NOMO-1 treated with dmso at 0.1 percent for 144 hours (cell line): ENCODE results near the gene AMPD2.
"Not testable (repeated sequence)": the region's sequence is repeated elsewhere in the genome, so short reads cannot be mapped to it uniquely, and the experiment has no call there.

Experiments
- DNase-seq: peaks from one replicate; lab custom pipeline; 2025; ENCODE audit not compliant: unreplicated experiment; lab: John Stamatoyannopoulos, UW

The AMPD2 gene

DNA sequence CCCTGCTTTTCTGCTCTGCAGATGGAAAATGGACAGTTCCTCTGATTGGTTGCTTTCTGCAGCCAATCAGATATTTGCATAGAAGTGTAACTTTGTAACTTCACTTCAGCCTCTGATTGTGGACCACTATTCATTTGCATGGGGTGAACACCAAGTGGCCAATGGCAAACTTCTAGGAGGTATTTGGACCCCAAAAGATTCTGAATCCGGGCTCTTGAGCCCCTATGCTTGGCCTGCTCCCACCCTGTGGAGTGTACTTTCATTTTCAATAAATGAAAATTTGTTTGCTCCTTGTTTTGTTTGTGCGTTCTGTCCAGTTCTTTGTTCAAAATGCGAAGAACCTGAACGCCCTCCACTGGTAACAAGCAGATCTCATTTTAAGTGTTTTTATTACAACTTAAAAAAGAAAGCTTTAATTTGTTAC lies 29.9 kb downstream of the AMPD2 start:
- no peak for DNase-seq

DNA sequence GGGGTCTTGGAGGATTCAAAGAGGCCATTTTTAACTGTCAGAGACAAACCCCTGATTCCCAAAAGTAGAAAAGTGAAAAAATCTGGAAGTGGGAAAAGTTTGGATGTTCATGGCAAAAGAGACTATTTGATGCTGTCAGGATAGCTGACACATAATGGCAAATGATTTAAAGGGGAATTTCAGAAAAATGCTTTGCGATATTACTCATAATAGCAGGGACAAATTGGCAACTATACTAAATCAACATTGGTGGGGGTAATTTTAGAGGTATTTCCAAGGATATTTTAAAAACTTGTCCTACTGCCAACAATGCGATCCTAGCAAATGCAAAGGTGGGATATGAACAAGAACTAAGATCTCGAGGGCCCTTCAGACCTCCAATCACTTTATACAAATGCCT lies 31.0 kb downstream of the AMPD2 start:
- no peak for DNase-seq

DNA sequence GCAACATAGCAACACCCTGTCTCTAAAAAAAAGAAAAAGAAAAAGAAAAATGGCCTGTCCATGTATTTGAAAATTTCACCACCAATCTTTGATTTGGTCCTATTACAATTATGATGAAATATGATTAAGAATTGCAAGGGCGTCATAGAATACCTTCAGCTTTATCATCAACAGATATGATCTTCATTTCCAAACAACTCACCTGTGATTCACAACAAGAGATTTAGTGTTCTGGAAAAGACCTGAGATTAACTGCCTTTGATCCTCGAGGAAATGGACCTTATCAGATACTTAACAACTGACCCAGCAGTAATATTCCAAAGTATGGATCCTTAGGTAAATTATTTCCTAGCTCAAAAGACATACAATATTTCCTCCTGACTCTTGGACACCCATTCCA lies 32.8 kb downstream of the AMPD2 start:
- DNase-seq, result no peak

DNA sequence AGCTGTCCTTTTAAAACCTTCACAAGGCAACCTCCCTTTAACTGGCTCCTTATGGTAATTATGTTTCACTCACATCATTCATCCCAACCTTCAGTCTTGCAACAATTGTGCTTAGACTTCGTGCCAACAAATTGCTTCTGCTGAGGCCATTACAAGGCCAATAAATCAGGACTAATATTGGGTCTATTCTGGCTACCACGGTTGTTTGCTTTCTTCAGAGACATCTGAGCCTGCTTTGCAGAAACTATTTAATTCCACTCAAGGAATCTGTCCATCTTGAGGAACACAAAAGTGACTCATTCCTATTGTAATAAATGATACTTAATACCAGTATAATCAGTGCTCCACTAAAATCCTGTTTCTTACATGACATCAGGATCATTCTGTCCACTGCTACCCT lies 33.7 kb downstream of the AMPD2 start:
- no peak for DNase-seq

DNA sequence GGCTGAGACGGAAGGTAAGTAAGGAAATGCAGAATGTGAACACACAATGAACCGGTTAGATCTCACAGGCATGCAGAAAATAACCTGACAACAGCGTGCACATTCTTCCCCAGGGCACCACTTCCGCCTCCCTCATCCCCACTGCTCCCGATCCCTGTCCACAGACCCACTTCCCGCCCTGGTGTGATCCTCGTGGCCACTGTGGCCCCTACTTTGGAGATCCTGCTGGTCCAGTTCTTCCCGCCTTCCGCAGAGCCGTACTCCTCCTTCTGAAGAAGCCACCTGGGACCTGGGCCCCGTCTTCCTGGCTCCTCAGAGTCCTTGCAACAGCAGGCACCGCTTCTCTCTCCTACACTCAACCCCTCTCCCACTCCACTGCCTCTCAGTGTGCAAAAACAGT lies 34.9 kb downstream of the AMPD2 start:
- DNase-seq, result no peak

DNA sequence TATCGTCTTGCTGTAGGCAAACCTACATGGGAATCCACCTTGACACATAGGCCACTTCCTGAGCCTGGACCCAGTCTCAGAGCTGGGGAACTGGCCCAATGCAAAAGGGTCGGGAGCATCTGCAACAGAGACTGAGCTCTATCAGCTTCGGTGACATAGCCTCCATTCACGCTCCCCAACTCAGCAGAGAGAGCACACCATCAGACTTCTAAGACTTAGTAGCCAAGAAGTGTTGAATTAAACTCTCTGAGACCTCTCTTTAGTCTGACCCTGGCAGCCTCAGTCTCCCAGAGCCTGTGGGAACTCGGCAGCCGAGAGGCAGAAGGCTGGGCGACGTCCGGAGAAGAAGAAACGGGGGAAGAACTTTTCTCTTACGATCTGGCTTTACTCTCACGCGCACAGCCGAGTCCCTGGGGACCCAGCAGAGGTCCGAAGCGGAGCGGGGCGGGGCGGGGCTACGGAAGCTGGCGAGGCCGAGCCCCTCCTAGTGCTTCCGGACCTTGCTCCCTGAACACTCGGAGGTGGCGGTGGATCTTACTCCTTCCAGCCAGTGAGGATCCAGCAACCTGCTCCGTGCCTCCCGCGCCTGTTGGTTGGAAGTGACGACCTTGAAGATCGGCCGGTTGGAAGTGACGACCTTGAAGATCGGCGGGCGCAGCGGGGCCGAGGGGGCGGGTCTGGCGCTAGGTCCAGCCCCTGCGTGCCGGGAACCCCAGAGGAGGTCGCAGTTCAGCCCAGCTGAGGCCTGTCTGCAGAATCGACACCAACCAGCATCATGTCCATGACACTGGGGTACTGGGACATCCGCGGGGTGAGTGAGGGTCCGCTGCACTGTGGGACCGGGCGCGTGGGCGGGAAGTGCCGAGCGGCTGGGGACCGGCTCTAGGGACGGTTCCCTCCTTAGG lies 36.2 kb downstream of the AMPD2 start, which contains the start of gene GSTM4:
Gene GSTM4, plus strand, starts transcription at position 485 of the 905 bp plus-strand sequence. Its CDS starts 291 bp downstream, at position 776.
- peak; percentile 68 for DNase-seq

DNA sequence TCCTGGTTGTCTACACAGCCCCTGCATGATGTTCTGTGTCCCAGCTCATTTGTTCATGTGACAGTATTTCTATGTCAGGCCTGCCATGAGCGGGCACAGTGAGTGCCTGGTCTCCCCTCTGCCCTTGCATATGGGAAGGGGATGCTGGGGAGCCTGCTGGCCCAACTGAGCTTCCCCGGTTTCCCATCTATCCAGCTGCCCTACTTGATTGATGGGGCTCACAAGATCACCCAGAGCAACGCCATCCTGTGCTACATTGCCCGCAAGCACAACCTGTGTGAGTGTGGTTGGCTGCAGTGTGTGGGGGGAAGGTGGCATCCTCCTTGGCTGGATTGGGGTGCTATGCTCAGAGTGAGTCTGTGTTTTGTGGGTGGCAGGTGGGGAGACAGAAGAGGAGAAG lies 37.8 kb downstream of the AMPD2 start:
- no peak for DNase-seq

DNA sequence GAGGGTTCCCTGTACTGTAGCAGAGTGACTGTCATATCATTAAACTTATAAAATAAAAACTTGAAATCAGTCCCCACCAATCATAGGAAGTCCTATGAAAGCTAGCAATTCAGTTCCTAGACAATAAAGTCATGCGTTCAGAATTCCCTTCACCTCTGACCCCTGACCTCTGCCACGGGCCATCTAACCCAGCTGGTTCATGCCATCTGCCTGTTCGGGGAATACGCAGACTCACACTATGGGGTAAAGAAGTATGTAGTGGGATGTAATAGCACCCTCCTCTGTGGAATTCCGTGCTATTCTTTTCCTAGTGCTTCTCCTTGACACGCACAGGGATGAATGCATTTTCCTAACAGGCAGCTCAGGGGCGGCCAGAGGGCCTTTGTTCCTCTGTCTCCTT lies 38.3 kb downstream of the AMPD2 start:
- DNase-seq, result no peak

DNA sequence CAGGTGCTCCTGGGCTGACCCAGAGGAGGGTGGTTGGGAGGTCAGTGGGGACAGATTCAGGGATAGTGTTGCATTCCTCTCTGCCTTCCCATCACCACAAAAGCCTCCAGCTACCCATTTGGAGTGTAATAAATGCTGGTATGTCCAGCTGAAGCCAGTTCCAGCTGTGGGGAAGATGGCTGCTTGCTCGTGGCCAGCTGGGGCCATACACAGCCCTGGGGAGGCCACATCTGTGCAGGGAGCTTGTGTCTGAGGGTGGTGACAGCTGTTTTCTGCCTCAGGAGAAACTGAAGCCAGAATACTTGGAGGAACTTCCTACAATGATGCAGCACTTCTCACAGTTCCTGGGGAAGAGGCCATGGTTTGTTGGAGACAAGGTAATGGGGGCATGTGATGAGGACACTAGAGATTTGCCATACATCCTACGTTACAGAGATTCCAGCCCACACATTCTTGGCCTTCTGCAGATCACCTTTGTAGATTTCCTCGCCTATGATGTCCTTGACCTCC lies 39.0 kb downstream of the AMPD2 start:
- DNase-seq, result no peak

DNA sequence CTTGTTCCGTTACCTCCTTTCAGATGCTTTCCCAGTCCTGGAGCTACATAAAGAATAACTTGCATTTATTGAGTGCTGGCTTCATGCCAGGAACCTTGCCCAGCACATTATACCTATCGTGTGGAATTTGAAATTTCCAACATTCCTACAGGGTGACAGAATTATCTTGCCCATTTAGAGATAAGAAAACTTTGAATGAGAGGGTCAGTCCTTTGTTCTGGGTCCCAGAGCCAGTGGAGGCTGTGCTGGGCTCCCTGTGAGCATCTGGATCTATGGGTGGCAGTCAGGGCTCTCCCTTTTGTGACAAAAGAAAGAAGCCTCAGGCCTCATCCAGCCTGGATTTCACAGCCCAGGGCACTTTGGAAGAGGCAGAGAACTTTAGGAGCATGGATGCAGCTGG lies 39.5 kb downstream of the AMPD2 start:
- no peak for DNase-seq

DNA sequence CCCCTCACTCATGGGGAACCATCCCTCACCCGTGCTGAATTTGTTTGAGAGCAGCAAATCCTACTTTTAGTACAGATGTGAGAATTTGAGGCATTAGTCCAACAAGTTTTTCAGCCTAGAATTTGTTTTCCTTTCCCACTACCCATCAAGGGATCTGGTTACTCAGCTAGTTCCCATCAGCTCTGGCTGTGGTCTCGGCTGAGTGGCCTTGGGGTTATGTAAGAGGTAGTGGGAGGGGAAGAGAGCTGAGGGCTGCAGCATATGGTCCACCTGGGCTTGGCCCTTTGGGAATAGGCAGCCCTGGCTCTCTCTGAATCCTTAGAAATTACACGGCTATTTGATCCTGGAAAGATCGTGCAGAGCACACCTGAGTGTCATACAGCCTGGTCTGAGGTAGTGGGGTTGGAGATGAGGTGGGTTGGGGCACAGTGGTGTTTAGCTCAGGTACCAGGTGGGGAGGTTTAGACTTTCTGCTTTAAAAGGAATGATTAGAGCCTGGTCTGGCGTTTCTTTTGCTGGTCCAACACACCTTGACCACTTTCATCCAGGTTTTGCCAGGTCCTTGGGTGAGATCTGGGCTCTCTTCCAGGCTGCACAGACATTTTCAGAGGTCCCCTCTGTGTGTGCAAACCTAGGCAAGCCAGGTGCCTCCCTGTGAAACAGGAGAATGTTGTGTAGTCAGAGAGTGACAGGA lies 40.5 kb downstream of the AMPD2 start:
- DNase-seq, result no peak

DNA sequence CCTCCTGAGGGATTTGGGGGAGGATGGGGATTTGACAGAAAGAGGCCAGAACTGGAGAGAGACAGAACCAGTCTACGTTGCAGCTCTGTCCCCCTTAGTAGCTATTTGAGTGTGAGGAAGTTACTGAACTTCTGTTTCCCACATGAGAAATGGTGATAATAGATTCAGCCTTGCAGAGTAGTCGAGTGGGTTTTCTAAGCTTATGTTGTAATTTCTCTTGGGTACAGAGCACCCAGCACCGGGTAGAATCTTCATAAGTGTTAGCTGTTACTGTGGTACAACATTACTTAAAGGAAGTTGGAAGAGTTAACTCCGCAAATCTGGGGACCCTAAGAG lies 41.0 kb downstream of the AMPD2 start:
- DNase-seq, result peak; percentile 21

DNA sequence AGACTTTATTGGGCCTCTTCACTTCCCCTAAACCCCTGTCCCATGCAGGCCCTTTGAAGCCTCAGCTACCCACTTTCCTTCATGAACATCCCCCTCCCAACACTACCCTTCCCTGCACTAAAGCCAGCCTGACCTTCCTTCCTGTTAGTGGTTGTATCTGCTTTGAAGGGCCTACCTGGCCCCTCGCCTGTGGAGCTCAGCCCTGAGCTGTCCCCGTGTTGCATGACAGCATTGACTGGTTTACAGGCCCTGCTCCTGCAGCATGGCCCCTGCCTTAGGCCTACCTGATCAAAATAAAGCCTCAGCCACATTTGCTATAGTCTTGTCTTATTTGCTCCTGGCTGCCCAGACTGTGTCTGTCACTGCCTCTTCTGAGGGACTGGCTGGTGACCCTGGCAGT lies 41.8 kb downstream of the AMPD2 start:
- DNase-seq, result no peak

DNA sequence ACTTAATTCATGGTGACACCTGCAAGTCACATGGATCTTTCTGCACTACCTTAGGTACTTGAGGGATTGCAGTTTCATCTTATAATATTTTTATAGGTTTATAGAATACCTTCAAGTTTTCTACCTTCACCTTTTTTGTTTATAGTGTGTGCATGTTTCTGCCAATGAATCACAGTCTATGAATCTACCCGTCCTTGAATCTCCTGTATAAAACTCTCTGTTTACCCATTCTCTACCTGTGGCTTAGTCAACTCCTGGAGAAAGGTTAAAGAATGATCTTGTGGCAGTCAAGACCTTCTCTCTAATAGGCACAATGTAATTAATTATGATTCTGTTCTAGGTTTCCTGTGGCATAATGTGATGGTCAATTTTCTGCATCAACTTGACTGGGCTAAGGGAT lies 45.0 kb downstream of the AMPD2 start:
- DNase-seq, result no peak

DNA sequence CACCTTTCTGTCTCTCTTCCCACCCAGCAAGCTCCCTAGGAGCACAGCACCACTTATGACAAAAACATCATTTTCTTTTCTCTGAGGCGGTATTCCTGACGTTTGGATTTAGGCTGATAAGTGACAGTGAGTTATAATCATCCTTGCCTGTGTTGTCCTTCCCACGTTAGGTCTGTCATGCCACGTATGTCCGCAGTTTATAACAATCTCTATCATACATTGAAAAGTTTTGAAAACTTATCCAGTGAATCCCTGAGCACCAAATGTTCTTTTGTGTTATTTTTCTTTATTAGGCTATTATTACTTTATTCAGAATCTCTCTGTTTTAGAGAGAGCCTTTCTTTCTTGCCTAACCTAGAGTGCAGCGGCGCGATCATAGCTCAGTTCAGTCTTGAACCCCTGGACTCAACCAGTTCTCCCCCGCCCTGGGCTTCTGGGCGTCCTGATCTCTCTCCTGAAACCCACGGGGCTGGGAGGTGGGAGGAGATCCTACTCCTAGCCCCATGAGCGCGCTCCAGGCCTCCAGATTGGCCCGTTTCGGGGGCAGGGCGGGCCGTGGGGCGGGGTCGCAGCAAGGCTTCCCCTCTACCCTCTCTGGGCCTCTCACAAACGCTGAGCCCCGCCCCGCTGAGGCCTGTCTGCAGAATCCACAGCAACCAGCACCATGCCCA lies 48.0 kb downstream of the AMPD2 start, which contains the start of gene GSTM2:
Gene GSTM2, plus strand, starts transcription at position 606 of the 671 bp plus-strand sequence. Its CDS starts 59 bp downstream, at position 665.
- DNase-seq, result peak; percentile 59

DNA sequence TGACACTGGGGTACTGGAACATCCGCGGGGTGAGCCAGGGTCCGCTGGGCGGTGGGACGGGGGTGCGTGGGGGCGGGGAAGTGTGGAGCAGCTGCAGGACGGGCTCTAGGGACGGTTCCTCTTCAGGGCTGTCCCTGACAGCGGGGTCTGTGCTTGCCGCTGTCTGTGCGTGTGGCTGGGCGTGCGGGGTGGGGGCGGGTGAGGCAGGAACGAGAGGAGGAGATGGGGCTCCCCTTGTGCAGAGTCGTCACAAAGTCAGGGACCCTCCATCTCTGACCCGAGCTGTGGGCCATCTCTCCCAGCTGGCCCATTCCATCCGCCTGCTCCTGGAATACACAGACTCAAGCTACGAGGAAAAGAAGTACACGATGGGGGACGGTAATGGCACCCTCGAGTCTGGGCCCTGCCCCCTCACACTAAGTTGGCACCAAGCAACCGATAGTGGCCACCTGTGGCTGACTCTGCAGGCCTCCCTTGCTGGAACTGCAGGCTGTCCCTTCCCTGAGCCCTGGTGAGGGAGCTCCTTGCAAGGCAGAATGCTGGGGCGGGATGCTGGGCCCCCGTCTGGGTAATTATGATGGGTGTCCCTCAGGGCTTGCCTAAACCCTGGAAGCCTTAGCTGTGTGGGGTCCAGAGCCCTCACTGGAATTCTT lies 48.6 kb downstream of the AMPD2 start:
- no peak for DNase-seq

DNA sequence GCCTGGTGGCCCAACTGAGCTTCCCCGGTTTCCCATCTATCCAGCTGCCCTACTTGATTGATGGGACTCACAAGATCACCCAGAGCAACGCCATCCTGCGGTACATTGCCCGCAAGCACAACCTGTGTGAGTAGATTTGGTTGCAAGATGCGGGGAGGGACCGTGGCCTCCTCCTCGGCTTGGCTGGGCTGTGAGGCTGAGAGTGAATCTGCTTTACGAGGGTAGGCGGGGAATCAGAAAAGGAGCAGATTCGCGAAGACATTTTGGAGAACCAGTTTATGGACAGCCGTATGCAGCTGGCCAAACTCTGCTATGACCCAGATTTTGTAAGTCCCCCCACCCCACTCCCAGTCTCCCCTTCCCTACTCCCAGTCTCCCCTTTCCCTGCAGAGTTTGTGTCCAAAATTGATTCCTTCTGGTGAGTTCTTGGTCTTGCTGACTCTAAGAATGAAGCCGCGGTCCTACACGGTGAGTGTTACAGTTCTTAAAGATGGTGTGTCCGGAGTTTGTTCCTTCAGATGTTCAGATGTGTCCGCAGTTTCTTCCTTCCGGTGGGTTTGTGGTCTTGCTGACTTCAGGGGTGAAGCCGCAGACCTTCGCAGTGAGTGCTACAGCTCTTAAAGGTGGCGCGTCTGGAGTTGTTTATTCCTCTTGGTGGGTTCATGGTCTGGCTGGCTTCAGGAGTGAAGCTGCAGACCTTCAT lies 49.8 kb downstream of the AMPD2 start:
- DNase-seq, result no peak

DNA sequence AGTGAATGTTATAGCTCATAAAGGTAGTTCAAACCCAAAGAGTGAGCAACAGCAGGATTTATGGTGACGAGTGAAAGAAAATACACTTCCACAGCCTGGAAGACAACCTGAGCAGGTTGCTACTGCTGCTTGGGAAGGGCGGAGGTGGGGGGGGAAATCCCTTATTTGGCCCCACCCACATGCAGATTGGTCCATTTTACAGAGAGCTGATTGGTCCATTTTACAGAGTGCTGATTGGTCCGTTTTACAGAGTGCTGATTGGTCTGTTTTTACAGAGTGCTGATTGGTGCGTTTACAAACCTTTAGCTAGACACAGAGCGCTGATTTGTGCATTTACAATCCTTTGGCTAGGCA lies 50.3 kb downstream of the AMPD2 start:
- not testable (repeated sequence) for DNase-seq

DNA sequence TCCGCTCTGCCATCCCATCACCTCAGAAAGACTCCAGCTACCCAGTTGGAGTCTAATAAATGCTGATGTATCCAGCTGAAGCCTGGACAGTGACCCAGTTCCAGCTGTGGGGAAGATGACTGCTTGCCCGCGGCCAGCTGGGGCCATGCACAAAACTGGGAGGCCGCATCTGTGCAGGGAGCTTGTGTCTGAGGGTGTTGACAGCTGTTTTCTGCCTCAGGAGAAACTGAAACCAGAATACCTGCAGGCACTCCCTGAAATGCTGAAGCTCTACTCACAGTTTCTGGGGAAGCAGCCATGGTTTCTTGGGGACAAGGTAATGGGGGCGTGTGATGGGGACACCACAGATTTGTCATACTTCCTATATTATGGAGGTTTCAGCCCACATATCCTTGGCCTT lies 51.4 kb downstream of the AMPD2 start:
- DNase-seq, result no peak

DNA sequence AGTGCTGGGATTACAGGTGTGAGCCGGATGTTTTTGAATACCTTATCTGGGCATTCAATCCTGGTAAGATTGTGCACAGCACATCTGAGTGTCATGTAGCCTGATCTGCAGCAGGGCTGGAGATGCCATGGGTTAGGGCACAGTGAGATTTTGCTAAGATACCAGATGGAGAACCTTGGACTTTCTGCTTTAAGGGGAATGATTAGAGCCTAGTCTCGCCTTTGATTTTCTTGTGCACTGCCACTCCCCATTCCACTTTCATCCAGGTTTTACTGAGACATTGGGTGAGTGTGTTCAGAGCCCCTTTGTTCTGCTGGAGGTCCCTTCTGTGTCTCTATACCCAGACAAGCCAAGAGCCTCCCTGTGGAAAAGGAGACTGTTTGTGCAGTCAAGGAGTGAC lies 54.2 kb downstream of the AMPD2 start:
- DNase-seq, result not testable (repeated sequence)
